Omental fat pad (tissue), 4 donors: ENCODE results near the gene DNASE1. TPM values are rescaled to one million over a fixed set of nuclear protein-coding genes. Genes with fewer than 3 reads are reported as not detected.

Experiments
- ATAC-seq: fragments of 150-250 bp; one replicate; pipeline ENCODE4 v1.9.1; 2016; ENCODE audit warnings: mild to moderate bottlenecking, moderate library complexity; ENCODE audit not compliant: low FRiP score
- DNase-seq: peaks from one replicate; pipeline ENCODE4 v3.0.0-alpha.2; 2019; ENCODE audit warnings: low spot score
- total RNA-seq, 4 donors: library from RNA; depleted of rRNA; stranded (reverse); fragments of >200 nt; gene quantifications; one replicate each; pipeline ENCODE4 v1.1.0, GENCODE V29; 2016
- TF ChIP-seq, protein P1 (sequence below), 3 donors: fragments of 450-650 bp; IDR thresholded peaks; one replicate each; pipeline ENCODE4 v1.5.1; 2016 to 2017; ENCODE audit warnings: antibody characterized with exemption in 3 of 3, mild to moderate bottlenecking in 3 of 3, moderate library complexity in 2 of 3

The DNASE1 gene
- total RNA-seq, 4 donors from 2014 or later = 4.6 to 14.8 (median 12.3) TPM

DNA sequence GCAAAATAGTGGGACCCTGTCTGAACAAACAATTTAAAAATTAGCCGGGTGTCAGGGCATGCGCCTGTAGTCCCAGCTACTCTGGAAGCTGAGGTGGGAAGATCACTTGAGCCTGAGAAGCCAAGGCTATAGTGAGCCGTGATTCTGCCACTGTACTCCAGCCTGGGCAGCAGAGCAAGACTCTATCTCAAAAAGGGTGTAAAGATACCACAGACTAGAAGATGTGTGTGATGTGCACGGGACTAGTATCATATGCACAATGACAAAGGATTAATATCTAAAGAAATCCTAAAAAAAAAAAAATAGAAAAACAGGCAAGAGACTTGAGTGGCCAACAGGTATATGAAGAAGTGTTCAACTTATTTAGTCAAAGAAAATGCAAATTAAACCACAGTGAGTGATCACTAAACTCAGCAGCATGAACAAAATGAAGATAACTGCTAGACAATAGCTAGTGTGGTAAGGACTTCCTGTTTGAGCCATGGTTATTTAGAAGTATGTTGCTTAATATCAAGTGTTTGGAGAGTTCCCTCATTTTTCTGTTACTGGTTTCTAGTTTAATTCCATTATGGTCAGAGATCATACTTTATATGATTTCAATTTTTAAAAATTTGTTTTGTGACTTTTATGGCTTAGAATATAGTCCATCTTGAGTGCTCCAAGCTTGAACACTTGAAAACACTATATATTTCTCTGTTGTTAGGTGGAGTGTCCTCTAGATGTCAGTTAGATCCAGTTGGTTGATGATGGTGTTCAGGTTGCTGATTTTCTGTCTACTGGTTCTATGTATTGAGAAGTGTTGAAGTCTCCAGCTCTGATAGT lies 28.4 kb upstream of the DNASE1 start:
- DNase-seq (no peak), ATAC-seq (no peak)
- TF ChIP-seq, protein P1, sequence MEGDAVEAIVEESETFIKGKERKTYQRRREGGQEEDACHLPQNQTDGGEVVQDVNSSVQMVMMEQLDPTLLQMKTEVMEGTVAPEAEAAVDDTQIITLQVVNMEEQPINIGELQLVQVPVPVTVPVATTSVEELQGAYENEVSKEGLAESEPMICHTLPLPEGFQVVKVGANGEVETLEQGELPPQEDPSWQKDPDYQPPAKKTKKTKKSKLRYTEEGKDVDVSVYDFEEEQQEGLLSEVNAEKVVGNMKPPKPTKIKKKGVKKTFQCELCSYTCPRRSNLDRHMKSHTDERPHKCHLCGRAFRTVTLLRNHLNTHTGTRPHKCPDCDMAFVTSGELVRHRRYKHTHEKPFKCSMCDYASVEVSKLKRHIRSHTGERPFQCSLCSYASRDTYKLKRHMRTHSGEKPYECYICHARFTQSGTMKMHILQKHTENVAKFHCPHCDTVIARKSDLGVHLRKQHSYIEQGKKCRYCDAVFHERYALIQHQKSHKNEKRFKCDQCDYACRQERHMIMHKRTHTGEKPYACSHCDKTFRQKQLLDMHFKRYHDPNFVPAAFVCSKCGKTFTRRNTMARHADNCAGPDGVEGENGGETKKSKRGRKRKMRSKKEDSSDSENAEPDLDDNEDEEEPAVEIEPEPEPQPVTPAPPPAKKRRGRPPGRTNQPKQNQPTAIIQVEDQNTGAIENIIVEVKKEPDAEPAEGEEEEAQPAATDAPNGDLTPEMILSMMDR (IDR thresholded peaks at IDR 0.05) = no peak

DNA sequence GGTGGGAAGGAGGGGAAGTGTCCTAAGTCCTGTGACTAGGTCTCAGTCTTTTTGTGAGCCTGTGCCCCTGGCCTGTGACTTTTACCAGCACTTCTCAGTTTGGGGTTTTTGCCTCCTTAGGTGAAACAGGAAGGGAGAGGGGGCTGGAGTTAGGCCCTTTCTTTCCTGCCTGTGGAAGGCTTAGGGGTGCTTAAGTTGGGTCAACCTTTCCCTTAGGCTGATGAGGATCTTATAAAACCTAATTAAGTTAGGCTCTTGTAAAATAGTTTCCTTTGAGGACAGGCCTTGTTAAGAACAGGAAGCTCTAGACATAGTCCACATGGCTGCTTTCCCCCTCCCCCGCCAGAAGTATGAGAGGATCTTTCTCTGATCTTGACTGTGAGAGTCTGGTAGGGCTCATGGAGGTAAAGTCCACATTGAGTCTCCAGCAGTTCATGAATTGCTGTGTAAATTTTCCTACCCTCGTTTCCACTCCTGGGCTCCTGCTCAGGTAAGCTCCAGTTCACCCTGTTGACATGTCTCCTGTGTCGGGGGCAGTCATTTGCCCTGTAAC lies 17.0 kb upstream of the DNASE1 start:
- ATAC-seq (no peak), DNase-seq (no peak)
- TF ChIP-seq, protein P1 (IDR thresholded peaks at IDR 0.05) = no peak

DNA sequence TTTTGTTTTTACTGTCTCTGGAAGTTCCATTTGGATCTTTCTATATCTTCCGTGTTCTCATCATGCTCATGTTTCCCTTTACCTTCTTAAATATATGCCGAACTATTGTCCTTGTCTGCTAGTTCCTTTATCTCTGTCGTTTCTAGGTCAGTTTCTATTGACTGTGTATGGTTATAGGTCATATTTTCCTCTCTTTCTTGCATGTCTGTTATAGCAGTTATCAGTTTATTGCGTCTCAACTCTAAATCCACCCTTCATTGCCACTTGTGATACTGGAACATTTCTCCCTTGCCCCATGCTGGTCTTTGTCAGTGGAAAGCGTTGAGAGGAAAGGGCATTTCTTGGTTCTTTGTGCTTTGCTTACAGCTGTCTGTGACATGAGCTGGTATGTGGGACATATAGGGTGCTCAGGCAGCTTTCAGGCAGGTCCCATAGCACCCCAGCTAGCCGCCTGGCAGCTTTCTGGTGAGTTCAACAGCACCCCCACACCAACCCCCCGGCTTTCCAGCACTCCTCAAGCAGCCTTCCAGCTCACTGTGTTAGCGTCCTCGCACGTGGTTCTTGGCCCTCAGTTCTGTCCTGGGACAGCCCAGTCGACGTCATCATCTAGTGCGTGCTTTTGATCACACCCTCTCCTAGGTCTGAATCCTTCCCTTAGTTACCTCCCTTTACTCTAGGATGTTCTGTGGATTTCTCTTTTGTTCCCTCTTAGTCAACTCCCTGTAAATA lies 15.4 kb upstream of the DNASE1 start:
- TF ChIP-seq, protein P1 (IDR thresholded peaks at IDR 0.05) = no peak
- no peak for ATAC-seq
- no peak for DNase-seq

DNA sequence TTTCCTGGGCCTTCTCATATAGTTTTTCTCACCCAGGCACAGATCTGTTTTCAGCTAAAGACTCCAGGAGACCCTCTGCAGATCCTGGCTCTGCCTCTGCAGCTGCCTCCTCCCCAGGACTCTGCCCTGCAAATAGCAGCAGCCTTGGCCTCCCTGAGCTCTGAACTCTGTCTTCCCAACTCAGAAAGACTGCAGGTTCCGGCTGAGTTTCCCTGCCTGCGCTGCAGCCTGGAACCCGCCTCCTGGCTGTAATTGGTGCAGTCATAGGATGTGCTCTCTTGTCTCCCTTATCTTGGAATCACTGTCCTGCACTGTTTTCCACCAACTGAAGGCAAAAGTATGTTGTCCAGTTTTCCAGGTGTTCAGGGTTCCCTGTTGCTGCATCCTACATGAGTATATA lies 14.3 kb upstream of the DNASE1 start:
- TF ChIP-seq, protein P1 (IDR thresholded peaks at IDR 0.05) = no peak
- ATAC-seq (no peak), DNase-seq (no peak)

DNA sequence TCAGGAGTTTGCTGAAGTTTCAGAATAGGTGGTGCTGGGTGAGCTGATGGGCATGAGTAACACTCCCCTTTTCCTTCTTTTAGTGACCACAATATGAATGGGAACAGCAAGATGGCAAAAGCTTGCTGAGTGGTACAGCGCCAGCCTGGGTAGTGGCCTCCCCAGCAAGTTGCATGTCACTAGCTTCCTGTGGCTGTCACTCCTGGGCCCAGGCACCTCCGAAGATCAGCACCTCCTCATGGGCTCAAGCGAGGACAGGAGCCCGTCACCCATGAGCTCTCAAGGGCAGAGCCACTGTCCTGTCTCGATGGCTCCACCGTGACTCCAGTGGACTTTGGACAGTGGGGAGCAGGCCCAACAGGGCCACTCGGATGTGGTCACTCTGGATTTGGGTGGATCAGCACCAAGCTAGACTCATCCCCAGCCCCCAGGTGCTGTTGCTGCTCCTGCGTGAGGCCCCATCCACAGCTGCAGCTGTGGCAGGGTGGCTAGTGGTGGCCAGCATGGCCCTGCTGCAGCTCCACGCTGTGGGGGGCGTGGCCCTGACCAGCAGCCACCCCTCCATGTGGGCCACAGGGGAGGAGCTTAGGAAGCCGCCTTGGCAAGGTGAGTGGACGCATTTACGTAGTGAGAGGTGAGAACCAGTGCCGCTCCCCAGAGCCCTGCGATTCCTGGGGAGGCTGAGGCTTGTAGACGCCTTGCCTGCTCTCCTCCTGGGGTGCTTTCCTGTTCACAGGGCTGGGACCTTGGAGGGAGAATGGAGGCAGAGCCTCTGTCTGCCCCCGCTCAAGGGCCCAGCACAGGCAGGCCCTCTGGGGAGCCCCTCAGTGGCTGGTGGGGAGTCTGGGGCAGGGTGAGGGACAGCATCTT lies 13.6 kb upstream of the DNASE1 start:
- DNase-seq = no peak
- no peak for ATAC-seq

DNA sequence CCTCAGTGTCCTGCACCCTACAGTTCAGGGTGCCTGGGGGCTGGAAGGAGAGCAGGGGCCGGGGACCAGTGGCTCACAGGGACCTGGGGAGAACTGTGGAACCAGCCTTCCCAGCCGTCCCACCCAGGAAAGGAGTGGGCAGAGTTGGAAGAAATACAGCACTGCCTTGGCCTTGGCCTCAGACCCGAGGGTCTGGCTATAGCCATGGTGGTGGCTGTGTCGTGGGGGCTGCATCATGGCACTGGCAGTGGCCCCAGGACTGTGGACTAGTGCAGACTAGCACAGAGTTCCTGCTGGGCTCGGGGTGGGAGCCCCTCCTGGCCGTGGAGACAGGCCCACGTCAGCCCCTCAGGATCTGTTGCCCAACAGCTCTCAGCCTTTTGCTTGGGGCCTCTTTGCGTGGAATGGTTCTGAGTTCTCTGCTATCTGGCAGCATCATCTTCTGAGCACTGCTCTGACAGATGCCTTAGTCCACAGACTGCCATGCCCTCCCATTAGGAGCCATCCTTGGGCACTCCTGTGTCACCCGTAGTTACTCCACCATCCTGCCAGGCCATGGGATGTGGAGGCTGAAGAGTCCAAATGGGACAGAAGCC lies 12.6 kb upstream of the DNASE1 start:
- DNase-seq = no peak

More for the DNA sequence above, 13.6 kb upstream of the DNASE1 start:
- TF ChIP-seq, protein P1 (IDR thresholded peaks at IDR 0.05) = no peak

More for the DNA sequence above, 12.6 kb upstream of the DNASE1 start:
- no peak for ATAC-seq
- TF ChIP-seq, protein P1 (IDR thresholded peaks at IDR 0.05) = no peak
